Left kidney (tissue), 8 donors: ENCODE results near the gene RRP7A. TPM values are rescaled to one million over a fixed set of nuclear protein-coding genes. Genes with fewer than 3 reads are reported as not detected.
A peak's percentile ranks its signal among the peaks of the same experiment; 100 is the strongest.
"Not testable (repeated sequence)": the region's sequence is repeated elsewhere in the genome, so short reads cannot be mapped to it uniquely, and the experiment has no call there.

Experiments
- DNase-seq: peaks from one replicate; pipeline ENCODE4 v3.0.0-alpha.2; 2013
- long read RNA-seq, 8 donors: transcript quantifications; one replicate each; lab custom pipeline, GENCODE V29; 2026
- polyA plus RNA-seq: library from polyadenylated mRNA; unstranded; fragments of 120-200 nt; gene quantifications from one replicate; pipeline ENCODE4 v1.2.1, GENCODE V29; 2013; ENCODE audit not compliant: insufficient read length

RRP7A gene, protein sequence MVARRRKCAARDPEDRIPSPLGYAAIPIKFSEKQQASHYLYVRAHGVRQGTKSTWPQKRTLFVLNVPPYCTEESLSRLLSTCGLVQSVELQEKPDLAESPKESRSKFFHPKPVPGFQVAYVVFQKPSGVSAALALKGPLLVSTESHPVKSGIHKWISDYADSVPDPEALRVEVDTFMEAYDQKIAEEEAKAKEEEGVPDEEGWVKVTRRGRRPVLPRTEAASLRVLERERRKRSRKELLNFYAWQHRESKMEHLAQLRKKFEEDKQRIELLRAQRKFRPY
- polyA plus RNA-seq: 28.8 TPM
- long read RNA-seq, donor 1, transcript RRP7A-201 (7 exons, 3,801 nt): major isoform, 39 of 44 reads
- long read RNA-seq, donor 1, partial matches to known transcripts: 0 of 44 reads
- long read RNA-seq, donor 1, other reads (novel, unspliced or antisense): 5 of 44 reads
- long read RNA-seq, donor 2, transcript RRP7A-201 (7 exons, 3,801 nt): major isoform, 14 of 14 reads
- long read RNA-seq, donor 2, partial matches to known transcripts: 0 of 14 reads
- long read RNA-seq, donor 2, other reads (novel, unspliced or antisense): 0 of 14 reads
- long read RNA-seq, donor 3, transcript RRP7A-201 (7 exons, 3,801 nt): major isoform, 9 of 9 reads
- long read RNA-seq, donor 3, partial matches to known transcripts: 0 of 9 reads
- long read RNA-seq, donor 3, other reads (novel, unspliced or antisense): 0 of 9 reads
- long read RNA-seq, donor 4: 0 reads
- long read RNA-seq, donor 5, transcript RRP7A-201 (7 exons, 3,801 nt): major isoform, 48 of 48 reads
- long read RNA-seq, donor 5, partial matches to known transcripts: 0 of 48 reads
- long read RNA-seq, donor 5, other reads (novel, unspliced or antisense): 0 of 48 reads
- long read RNA-seq, donor 6, transcript RRP7A-201 (7 exons, 3,801 nt): major isoform, 38 of 38 reads
- long read RNA-seq, donor 6, partial matches to known transcripts: 0 of 38 reads
- long read RNA-seq, donor 6, other reads (novel, unspliced or antisense): 0 of 38 reads
- long read RNA-seq, donor 7, transcript RRP7A-201 (7 exons, 3,801 nt): major isoform, 45 of 51 reads
- long read RNA-seq, donor 7, partial matches to known transcripts: 6 of 51 reads
- long read RNA-seq, donor 7, other reads (novel, unspliced or antisense): 0 of 51 reads
- long read RNA-seq, donor 8, transcript RRP7A-201 (7 exons, 3,801 nt): major isoform, 11 of 16 reads
- long read RNA-seq, donor 8, partial matches to known transcripts: 5 of 16 reads
- long read RNA-seq, donor 8, other reads (novel, unspliced or antisense): 0 of 16 reads

GRCh38 chr22:42519525-42520401, at the start of gene RRP7A:
Gene RRP7A (minus strand): TSS chr22:42519796. CDS start chr22:42519786, 10 bp downstream.
- peak; percentile 81 for DNase-seq

GRCh38 chr22:42567950-42568349, 48.4 kb upstream of the RRP7A start:
- DNase-seq: not testable (repeated sequence)

GRCh38 chr22:42565956-42566355, 46.4 kb upstream of the RRP7A start:
- no peak for DNase-seq

DNA sequence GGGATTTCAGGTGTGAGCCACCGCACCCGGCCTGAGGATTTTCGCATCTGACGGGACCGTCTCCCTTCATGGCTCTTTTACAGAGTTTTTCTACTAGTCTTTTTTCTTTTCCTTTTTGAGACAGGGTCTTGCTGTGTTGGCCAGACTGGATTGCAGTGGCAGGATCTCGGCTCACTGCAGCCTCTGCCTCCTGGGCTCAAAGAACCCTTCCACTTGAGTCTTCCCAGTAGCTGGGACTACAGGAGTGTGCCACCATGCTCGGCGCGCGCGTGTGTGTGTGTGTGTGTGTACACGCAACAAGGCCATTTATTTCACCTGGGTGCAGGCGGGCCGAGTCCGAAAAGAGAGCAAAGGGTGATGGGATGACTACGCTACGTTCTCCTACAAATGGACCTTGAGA, 45.1 kb upstream of the RRP7A start:
- DNase-seq: no peak

DNA sequence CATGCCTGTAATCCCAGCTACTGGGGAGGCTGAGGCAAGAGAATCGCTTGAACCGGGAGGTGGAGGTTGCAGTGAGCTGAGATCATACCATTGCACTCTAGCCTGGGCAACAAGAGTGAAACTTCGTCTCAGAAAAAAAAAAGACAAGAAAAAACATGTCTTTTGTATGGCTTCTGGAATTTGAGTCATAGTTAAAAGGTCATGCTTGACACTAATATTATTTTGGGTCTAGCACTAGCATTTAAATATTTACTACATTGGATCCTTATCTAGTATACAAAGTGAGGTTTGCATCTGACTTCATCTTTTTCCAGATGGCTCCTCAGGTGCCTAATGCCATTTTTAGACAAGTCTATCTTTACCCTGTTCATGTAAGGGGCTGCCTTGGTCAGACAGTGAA, 44.3 kb upstream of the RRP7A start:
- not testable (repeated sequence) for DNase-seq

DNA sequence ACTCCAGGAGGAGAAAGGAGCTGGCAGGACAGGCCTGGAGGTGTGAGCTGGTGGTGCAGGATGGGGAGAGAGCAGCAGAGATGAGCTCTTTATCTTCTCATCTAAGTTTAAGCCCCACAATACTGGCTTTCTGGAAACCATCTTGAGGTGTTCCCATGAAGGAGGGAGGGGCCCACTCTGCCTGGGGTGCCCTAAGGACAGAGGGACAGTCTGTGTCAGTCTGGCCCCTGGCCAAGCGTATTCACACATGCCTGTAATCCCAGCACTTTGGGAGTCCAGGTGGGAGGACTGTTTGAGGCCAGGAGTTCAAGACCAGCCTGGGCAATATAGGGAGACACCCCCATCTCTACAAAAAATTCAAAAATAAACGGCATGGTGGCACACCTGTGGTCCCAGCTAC, 43.1 kb upstream of the RRP7A start:
- no peak for DNase-seq

- DNase-seq: no peak
These were observed 42.7 kb upstream of the RRP7A start for GRCh38 chr22:42562279-42562678.

- DNase-seq: no peak
These were observed 42.3 kb upstream of the RRP7A start for GRCh38 chr22:42561856-42562255.

GRCh38 chr22:42560781-42561180, 41.2 kb upstream of the RRP7A start:
- no peak for DNase-seq

DNA sequence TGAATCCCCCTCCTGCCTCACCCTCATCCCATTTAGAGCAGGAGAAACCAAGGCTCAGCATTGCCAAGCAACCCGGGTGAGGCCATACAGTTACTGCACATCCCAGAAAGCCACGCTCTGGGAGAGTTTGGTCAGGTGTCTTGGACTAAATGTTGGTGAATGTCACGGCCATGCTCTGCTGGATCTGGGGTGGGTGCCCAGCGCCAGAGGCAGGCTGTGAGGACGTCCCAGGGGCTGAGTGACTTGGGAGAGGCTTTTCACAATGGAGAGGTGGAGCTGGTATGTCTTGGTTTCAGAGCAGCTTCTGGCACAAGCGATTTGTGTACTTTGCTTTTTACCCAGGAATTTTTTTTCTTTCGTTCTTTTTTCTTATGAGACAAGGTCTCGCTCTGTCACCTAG, 40.8 kb upstream of the RRP7A start:
- DNase-seq: no peak

GRCh38 chr22:42553475-42554361, 34.1 kb upstream of the RRP7A start, which contains the start of gene SERHL2:
Gene SERHL2 (plus strand): TSS chr22:42553956. CDS start chr22:42554021, 65 bp downstream.
- peak; percentile 90 for DNase-seq

DNA sequence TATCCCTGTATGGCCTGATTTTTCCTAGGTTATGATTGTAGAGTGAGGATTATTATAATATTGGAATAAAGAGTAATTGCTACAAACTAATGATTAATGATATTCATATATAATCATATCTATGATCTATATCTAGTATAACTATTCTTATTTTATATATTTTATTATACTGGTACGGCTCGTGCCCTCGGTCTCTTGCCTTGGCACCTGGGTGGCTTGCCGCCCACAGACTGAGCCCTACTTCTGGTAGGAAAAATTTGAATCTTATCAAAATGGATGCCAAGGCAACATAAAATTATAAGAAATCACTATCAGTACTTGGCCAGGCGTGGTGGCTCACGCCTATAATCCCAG, 32.7 kb upstream of the RRP7A start:
- not testable (repeated sequence) for DNase-seq

- peak; percentile 37 for DNase-seq
These were observed 29.9 kb upstream of the RRP7A start for GRCh38 chr22:42549331-42550060.

DNA sequence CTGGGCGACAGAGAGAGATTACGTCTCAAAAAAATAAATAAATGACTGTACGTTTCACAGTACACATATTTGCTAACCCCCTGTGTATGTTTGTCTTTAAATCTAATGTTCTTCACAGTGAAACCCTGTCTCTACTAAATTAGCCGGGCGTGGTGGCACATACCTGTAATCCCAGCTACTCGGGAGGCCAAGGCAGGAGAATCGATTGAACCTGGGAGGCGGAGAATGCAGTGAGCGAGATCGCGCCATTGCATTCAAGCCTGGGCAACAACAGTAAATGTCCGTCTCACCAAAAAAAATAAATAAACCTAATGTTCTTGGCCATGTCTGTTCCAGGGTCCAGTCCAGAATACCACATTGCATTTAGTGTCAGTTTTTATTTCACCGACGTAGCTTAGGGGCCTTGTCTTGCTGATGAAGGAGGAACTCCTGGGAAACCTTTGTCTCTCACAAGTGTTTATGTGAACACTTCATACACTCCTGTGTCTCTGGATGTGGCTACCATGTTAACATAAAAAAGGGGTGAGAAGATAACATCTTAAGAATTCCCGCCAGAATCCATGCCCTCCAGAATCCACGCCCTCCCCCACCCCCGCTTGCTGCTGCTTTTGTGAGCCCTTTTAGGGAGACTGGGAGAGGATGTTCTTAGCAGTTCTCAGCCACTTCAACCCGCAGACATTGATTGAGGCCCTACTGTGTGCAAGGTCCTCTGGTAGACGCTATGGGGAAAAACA, 29.2 kb upstream of the RRP7A start:
- DNase-seq: no peak

DNA sequence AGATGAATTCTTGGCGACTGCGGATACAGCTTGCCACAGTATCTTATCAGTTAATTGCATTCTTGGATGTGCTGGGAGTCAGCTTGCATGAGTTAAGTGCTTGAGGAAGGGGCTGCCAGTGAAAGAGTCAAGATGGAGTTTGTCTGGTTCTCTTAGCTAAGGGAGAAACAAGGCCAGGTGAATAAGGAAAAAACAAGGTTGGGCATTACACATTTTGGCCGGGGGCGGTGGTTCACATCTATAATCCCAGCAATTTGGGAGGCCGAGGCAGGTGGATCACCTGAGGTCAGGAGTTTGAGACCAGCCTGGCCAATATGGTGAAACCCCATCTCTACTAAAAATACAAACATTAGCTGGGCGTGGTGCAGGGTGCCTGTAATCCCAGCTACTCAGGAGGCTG, 28.5 kb upstream of the RRP7A start:
- not testable (repeated sequence) for DNase-seq

GRCh38 chr22:42547562-42547961, 28.0 kb upstream of the RRP7A start:
- no peak for DNase-seq

DNA sequence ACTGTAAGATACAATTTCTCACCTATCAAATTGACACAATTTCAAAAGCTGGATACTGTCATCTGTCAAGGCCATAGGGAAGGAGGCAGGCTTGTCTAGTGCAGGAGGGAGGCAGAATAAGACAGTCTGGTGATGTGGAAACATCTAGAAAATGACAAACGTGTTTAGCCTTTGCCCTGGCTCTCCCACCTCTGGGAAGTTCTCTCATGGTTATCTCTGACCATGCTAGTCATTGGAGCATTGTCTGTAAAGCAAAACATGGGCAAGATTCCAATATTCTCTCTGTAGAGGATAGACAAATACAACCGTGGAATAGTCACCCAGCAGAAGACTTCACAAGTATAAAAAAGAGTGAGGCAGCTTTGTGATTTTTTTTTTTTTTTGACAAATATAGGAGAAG, 25.1 kb upstream of the RRP7A start:
- no peak for DNase-seq

GRCh38 chr22:42539236-42539771, 19.7 kb upstream of the RRP7A start:
- DNase-seq: not testable (repeated sequence)
